Measurements from ENCODE around the gene E2F3. TPM values are rescaled to one million over a fixed set of nuclear protein-coding genes. Genes with fewer than 3 reads are reported as not detected.
"Not testable (repeated sequence)": the region's sequence is repeated elsewhere in the genome, so short reads cannot be mapped to it uniquely, and the experiment has no call there.

Gene E2F3
- total RNA-seq, 2 donors from 2014 or later, result 38.2 TPM

GRCh38 chr6:20509212-20509611 lies 107.5 kb downstream of the E2F3 start:
- H3K4me3 Mint-ChIP-seq, result no peak overlapping the region

GRCh38 chr6:20511852-20512251 lies 110.2 kb downstream of the E2F3 start:
- 89 to 90% methylated on average over 2 of the region's 2 CpGs for WGBS, 2 experiments (ENCODE audit: insufficient coverage in 1 of 2, insufficient read length in 1 of 2)
- Mint-ChIP-seq H3K27me3 (ENCODE audit: insufficient read depth) (no peaks in the 10 kb centered on the region), H3K4me1 (peaks cover 4% of the 10 kb centered on the region), H3K27ac (no peak overlapping the region), H3K4me3 (no peak overlapping the region), H3K36me3 (ENCODE audit: low read depth) (no peaks in the 10 kb centered on the region), H3K9me3 (no peaks in the 10 kb centered on the region)
- Histone ChIP-seq H3K9me3 (ENCODE audit: control insufficient read depth, low read length) (no peaks in the 10 kb centered on the region), H3K4me1 (ENCODE audit: control insufficient read depth, insufficient read depth, low read length) (no peaks in the 10 kb centered on the region), H3K27me3 (ENCODE audit: control insufficient read depth, insufficient read depth, low read length, poor library complexity, severe bottlenecking) (no peaks in the 10 kb centered on the region), H3K36me3 (ENCODE audit: control insufficient read depth, insufficient read depth, low read length) (no peaks in the 10 kb centered on the region), H3K9ac (ENCODE audit: extremely low read depth, low read length, poor library complexity, severe bottlenecking) (no peak overlapping the region), H3K4me3 (ENCODE audit: low read length) (no peak overlapping the region), H3K27ac (ENCODE audit: low read depth, low read length) (no peak overlapping the region)
- peak; percentile 5 for DNase-seq
- TF ChIP-seq CTCF (conservative IDR thresholded peaks at IDR 0.05), result no peak

More at GRCh38 chr6:20509212-20509611, 107.5 kb downstream of the E2F3 start:
- Histone ChIP-seq H3K4me3 (ENCODE audit: low read length) (no peak overlapping the region), H3K36me3 (ENCODE audit: control insufficient read depth, insufficient read depth, low read length) (no peaks in the 10 kb centered on the region), H3K27me3 (ENCODE audit: control insufficient read depth, insufficient read depth, low read length, poor library complexity, severe bottlenecking) (no peaks in the 10 kb centered on the region), H3K9me3 (ENCODE audit: control insufficient read depth, low read length) (no peaks in the 10 kb centered on the region), H3K27ac (ENCODE audit: low read depth, low read length) (no peak overlapping the region), H3K4me1 (ENCODE audit: control insufficient read depth, insufficient read depth, low read length) (no peaks in the 10 kb centered on the region), H3K9ac (ENCODE audit: extremely low read depth, low read length, poor library complexity, severe bottlenecking) (no peak overlapping the region)
- no peaks in the 10 kb centered on the region for H3K9me3 Mint-ChIP-seq
- no peaks in the 10 kb centered on the region for H3K27me3 Mint-ChIP-seq (ENCODE audit: insufficient read depth)
- 87% methylated on average over 2 of the region's 2 CpGs; no CpG with 5 or more reads in 1 of the 2 experiments for whole genome bisulfite sequencing, 2 experiments (ENCODE audit: insufficient coverage in 1 of 2, insufficient read length in 1 of 2)
- H3K4me1 Mint-ChIP-seq, result peaks cover 4% of the 10 kb centered on the region
- DNase-seq, result no peak
- TF ChIP-seq CTCF (conservative IDR thresholded peaks at IDR 0.05), result no peak
- H3K36me3 Mint-ChIP-seq (ENCODE audit: low read depth), result no peaks in the 10 kb centered on the region
- H3K27ac Mint-ChIP-seq, result no peak overlapping the region

GRCh38 chr6:20525208-20525607 lies 123.5 kb downstream of the E2F3 start:
- not testable (repeated sequence) for DNase-seq; H3K4me1 Mint-ChIP-seq; H3K4me3 ChIP-seq (ENCODE audit: low read length); H3K9me3 Mint-ChIP-seq; H3K36me3 ChIP-seq (ENCODE audit: control insufficient read depth, insufficient read depth, low read length); H3K9me3 ChIP-seq (ENCODE audit: control insufficient read depth, low read length); H3K27ac Mint-ChIP-seq; H3K27me3 ChIP-seq (ENCODE audit: control insufficient read depth, insufficient read depth, low read length, poor library complexity, severe bottlenecking); H3K36me3 Mint-ChIP-seq (ENCODE audit: low read depth); H3K4me3 Mint-ChIP-seq; H3K9ac ChIP-seq (ENCODE audit: extremely low read depth, low read length, poor library complexity, severe bottlenecking); H3K27me3 Mint-ChIP-seq (ENCODE audit: insufficient read depth); H3K27ac ChIP-seq (ENCODE audit: low read depth, low read length); H3K4me1 ChIP-seq (ENCODE audit: control insufficient read depth, insufficient read depth, low read length)
- WGBS, 2 experiments (ENCODE audit: insufficient coverage in 1 of 2, insufficient read length in 1 of 2), result 71 to 93% methylated on average over 2 of the region's 3 CpGs

- not testable (repeated sequence) for H3K36me3 ChIP-seq (ENCODE audit: control insufficient read depth, insufficient read depth, low read length); H3K4me1 Mint-ChIP-seq; H3K9ac ChIP-seq (ENCODE audit: extremely low read depth, low read length, poor library complexity, severe bottlenecking); H3K4me1 ChIP-seq (ENCODE audit: control insufficient read depth, insufficient read depth, low read length); H3K27me3 ChIP-seq (ENCODE audit: control insufficient read depth, insufficient read depth, low read length, poor library complexity, severe bottlenecking); DNase-seq; H3K27ac ChIP-seq (ENCODE audit: low read depth, low read length); H3K27me3 Mint-ChIP-seq (ENCODE audit: insufficient read depth); H3K36me3 Mint-ChIP-seq (ENCODE audit: low read depth); H3K9me3 ChIP-seq (ENCODE audit: control insufficient read depth, low read length); H3K4me3 ChIP-seq (ENCODE audit: low read length); H3K9me3 Mint-ChIP-seq; H3K4me3 Mint-ChIP-seq
- peak; percentile 75 for TF ChIP-seq CTCF (conservative IDR thresholded peaks at IDR 0.05)
- H3K27ac Mint-ChIP-seq, result peak overlapping the region; percentile 75
- 32 to 48% methylated on average over 2 of the region's 5 CpGs for WGBS, 2 experiments (ENCODE audit: insufficient coverage in 1 of 2, insufficient read length in 1 of 2)
Observed at GRCh38 chr6:20529086-20529448, 127.4 kb downstream of the E2F3 start.
